Activated T-cell treated with anti-CD3 and anti-CD28 coated beads, Interleukin-2, amount 50 U/mL, for 48 hours (primary cell): Measurements from ENCODE around the gene ICE1.
"Not testable (repeated sequence)": the region's sequence is repeated elsewhere in the genome, so short reads cannot be mapped to it uniquely, and the experiment has no call there.

ENCODE experiments used
- DNase-seq, 2 experiments: peaks; one replicate each; pipeline ENCODE4 v3.0.0-alpha.2; 2020

The ICE1 gene

DNA sequence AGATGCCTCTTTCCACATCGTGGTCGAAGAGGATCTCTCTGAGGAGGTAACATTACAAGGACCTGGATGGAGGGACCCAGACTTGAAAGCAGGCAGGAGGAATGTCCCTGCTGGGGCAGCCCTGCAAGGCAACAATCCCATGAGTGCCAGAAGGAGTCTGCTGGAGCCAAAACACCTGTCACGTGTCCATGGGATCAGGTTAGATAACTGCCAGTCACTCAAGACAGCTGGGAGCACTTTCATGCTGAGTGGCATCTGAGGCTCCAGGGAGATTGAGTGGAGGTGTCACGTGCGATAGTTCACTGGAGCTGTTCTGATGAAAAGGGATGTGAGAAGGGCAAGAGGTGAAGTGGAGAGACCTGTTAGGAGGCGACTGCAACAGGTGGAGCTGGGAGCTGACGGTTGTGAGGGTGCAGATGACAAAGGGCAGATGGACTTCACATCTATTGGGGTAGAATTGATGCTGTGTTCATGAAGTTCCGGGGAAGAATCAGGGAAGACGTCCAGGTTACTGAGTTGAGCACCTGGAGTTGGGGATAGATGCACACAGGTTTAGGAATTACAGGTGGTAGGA lies 68.4 kb downstream of the ICE1 start:
- no peak for DNase-seq

GRCh38 chr5:5492087-5492933 lies 69.8 kb downstream of the ICE1 start:
- DNase-seq, result peak in 1 of 2 experiments; percentile 33

DNA sequence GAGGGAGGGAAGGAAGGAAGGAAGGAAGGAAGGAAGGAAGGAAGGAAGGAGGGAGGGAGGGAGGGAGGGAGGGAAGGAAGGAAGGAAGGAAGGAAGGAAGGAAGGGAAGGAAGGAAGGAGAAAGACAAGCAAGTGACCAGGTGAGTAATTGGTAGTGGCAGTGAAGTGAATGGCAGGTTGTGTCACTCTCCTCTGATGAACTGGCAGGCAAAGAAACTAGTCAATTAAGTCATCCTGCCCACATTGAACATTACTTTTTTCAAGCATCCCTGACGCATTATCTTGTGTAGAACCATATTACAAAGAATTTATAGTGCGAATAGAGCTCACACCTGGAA lies 70.4 kb downstream of the ICE1 start:
- DNase-seq, result not testable (repeated sequence)

GRCh38 chr5:5494489-5495402 lies 72.3 kb downstream of the ICE1 start:
- DNase-seq, result peak; percentile 79 to 83

DNA sequence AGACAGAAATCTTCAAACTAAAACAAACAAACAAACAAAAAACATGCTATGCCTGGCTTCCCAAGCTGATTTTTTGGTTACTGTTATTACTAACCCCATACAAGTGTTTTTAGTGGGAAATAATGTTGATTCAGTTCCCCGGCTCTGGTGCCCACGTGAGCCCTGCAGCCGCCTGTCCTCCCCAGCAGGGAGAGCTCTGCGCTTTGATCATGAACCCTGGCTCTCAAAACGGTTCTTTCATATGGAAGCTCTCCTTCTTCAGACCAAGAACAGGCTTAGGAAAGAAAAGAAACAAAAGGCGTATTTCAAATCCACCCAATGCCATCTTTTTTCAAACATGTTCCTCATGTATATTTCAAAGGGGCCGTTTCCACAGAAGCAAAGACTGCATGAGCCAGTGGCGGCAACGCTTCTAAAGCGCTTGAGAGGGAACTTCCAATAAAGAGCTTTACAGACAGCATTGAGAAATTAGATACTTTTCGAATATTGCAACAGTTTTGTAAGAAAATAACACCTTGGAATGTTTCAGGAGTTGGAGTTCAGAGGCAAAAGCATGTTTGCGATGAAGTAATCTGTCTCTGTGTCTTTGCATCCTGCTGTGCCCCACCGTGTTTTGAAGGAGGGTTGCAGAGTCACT lies 74.8 kb downstream of the ICE1 start:
- peak; percentile 26 to 30 for DNase-seq

DNA sequence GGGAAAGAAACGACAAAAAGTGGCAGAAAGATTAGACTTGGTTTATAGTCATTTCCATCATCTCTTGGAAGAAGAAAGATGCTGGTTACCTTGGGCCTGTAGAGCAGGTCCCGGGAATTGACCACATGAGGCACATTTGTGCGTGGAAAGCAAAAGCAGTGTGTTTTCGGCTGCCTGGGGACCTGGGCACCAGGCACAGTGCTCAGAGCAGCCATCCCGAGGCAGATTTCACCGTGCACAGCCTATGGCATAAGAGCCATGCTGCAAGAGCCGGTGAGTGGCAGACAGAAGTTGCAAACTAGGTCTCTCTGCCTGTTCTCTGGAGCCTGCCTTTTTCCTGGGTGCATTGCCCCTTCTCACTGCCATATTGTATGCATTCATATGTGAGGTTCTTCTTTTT lies 77.0 kb downstream of the ICE1 start:
- DNase-seq, result no peak

GRCh38 chr5:5504325-5504724 lies 81.8 kb downstream of the ICE1 start:
- DNase-seq, result no peak

- no peak for DNase-seq
Measured at GRCh38 chr5:5505815-5506214, 83.3 kb downstream of the ICE1 start.

DNA sequence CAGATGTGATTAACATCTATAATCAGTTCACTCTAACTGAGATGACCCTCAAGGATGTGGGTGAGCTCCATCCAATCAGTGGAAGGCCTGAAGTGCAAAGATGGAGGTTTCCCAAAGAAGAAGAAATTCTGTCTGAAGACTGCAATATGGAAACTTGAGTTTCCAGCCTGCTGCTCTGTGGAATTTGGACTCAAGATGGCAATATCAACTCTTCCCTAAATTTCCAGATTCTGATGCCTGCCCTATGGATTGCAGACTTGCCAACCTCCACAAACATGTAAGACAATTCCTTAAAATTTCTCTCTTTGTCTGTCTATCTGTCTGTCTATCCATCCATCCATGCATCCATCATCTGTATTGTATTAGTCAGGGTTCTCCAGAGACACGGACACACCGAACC lies 85.9 kb downstream of the ICE1 start:
- no peak for DNase-seq

- DNase-seq, result no peak
Measured at GRCh38 chr5:5511904-5512416, 89.5 kb downstream of the ICE1 start.

DNA sequence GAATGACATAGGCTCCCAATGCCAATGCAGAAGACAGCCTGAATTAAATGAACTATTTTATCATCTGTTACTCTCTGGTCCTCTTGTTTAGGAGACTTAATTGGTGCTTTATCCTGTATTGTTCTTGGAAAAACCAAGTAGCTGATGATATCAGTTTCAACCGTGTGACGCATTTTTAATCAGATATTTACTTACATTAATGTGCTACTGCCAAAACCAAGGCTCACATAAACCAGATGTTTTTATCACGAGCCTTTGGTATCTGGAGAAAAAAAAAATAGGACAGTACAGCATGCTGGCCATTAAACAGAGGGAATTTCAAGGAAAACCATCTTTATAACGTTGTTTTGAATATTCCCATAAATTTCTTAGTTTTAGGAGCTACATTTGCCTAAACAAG lies 90.1 kb downstream of the ICE1 start:
- no peak for DNase-seq

GRCh38 chr5:5520622-5521021 lies 98.1 kb downstream of the ICE1 start:
- DNase-seq, result not testable (repeated sequence)

DNA sequence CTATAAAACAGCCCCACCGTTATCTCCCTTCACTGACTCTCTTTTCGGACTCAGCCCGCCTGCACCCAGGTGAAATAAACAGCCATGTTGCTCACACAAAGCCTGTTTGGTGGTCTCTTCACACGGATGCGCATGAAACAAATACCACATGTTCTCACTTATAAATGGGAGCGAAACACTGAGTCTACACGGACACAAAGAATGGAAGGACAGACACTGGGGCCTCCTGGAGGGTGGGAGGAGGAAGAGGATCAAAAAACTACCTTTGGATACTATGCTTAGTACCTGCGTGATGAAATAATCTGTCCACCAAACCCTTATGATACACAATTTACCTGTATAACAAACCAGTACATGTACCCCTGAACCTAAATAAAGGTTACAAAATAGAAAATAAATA lies 98.6 kb downstream of the ICE1 start:
- no peak for DNase-seq

DNA sequence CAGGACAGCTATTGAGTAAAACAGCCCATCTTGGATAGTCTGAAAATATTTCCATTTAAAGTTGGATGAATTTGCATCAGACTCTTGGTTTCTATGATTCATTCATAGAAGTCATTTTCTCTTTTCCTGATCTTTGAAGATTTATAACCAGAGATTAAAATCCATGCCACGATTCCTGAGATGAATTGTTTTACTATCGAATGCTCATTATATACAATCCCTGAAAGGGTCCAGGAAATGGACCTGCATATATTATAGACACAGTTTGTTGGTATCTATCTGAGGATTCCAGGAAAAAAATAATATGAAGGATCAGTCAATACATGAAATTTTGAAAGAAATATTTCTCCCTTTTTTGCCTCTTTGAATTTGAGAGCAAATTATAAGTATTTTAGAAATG lies 99.0 kb downstream of the ICE1 start:
- no peak for DNase-seq

GRCh38 chr5:5522336-5522735 lies 99.9 kb downstream of the ICE1 start:
- DNase-seq, result no peak

DNA sequence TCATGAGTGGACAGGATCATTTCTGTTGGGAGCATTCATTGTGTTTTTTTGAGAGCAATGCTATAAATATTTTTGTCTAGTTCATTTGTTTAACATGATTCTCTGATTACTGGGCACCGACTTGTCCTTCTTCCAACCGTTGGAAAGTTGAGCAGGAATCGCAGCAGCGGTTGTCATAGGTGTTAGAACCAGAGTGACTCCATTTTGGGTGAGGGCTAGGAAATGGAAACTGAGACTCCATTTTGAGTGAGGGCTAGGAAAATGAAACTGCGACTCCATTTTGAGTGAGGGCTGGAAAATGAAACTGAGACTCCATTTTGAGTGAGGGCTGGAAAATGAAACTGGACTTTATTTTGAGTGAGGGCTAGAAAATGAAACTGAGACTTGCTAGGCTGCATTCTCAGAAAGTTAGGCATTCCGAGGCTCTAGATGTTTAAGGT lies 100.6 kb downstream of the ICE1 start:
- peak; percentile 20 to 23 for DNase-seq

DNA sequence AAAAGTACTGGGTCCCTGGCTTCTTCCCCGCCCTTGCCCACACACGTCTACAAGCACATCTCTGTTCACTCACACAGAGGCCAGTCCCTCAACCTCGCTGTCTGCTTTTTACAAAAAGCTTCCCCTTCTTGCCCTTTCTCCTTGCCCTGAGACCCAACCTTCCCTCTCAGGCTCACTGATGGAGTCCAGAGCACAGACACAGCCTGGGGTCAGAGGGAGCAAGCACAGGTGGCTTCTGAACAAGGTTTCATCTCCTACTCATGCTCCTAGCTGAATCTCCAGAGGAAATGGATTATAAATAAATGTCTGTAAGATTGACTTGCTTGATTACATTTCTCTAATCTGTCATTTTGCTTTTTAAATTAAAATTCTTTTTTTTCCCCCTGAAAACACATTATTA lies 101.8 kb downstream of the ICE1 start:
- DNase-seq, result no peak

DNA sequence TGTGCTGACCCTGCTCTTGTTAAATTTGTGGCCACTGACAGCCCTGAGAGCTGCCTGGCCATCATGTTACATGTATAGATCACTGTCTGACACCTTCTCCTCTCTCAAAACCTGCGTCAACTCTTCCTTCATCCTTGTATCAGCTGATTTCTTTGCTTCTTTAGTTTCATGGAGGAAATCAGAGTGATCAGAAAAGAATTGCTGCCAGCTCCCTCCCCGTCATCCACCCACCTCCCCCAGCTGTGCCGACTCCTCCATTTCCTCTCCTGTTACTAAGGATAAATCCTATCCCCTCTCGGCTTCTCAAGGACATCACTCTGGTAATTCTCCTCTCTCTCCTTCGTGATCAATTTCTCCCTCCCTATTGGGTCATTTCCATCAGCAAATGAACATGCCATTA lies 108.9 kb downstream of the ICE1 start:
- DNase-seq, result no peak

DNA sequence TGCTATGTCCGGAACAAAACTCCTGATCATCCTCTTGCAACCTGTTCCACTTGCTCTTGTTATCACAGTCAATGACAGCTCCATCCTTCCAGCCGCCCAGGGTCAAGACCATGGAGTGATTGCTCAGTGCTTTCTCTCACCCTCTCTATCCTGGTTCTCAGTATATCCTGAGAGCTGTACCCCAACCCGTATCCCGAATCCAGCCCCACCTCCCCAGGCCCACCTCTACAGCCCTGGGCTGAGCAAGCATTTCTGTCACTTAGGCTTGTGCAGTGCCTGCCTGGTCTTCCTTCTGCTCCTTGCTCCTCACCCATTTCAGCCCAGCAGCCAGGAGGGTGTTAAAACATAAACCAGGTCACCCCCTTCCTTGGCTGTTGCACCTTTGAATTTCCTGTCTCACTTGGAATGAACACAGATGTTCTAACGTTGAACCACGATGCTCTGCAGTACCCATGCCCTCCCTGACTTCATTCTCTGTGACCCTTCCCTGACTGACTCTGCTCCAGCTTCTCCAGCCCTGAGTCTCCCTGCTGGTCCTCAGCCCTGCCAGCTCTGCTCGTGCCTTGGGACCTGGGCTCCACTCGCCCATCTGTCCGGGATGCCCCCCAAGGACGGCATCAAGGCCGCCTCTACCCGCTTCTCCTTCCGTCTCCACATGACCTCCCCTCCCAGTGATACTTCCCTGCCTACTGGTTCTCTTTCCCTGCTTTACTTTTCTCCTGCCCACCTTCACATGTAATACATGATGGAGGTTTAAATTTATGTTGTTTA lies 110.0 kb downstream of the ICE1 start:
- no peak for DNase-seq

- no peak for DNase-seq
Measured at GRCh38 chr5:5533927-5534326, 111.5 kb downstream of the ICE1 start.

DNA sequence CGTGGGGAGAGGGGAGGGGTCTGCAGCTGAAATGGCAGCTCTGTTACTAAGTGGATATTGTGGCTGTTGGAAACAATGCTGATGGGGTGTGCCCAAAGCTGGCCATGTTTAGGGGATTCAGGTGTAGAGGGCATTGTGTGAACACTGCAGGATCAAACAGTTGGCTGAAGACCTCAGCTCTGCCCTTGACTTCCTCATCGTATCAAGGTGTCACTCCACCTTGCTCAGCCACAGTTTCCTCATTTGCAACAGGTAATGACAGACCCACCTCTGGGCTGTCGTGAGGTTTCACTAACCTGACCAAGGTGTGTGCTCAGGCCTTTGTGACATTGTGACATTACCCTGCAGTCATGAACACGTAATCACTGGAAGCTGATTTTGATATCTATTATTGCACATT lies 111.9 kb downstream of the ICE1 start:
- DNase-seq, result no peak

- no peak for DNase-seq
Measured at GRCh38 chr5:5536871-5537270, 114.4 kb downstream of the ICE1 start.
